SK-N-MC (cell line): ENCODE measurements around the gene APOA4.

Source experiments
- DNase-seq: peaks from one replicate; pipeline ENCODE4 v3.0.0-alpha.2; 2011; ENCODE audit warnings: low read depth, low spot score
- H3K27ac ChIP-seq: fragments of 200-600 bp; sonication (generic); 2 replicates; pipeline ENCODE4 v1.5.1; 2016; ENCODE audit warnings: mixed run types
- H3K36me3 ChIP-seq: fragments of 200-600 bp; sonication (generic); 2 replicates; pipeline ENCODE4 v1.6.1; 2017; ENCODE audit warnings: antibody characterized with exemption, low read length, mixed read lengths; ENCODE audit not compliant: insufficient read depth
- H3K4me3 ChIP-seq: fragments of 200-600 bp; sonication (generic); 2 replicates; pipeline ENCODE4 v1.5.1; 2016
- H3K9ac ChIP-seq: fragments of 200-600 bp; sonication (generic); 2 replicates; pipeline ENCODE4 v1.8.0; 2017; ENCODE audit warnings: mixed run types, mixed read lengths; ENCODE audit not compliant: insufficient read length
- H3K9me3 ChIP-seq: fragments of 200-600 bp; sonication (generic); 2 replicates; pipeline ENCODE4 v1.6.1; 2017; ENCODE audit warnings: low read depth, mild to moderate bottlenecking, antibody characterized with exemption, low read length, moderate library complexity, mixed read lengths
- EZH2 ChIP-seq: fragments of 200-600 bp; sonication (generic); IDR thresholded peaks from one replicate; pipeline ENCODE4 v1.6.1; 2017; ENCODE audit warnings: antibody characterized with exemption
- FOXP2 ChIP-seq: optimal IDR thresholded peaks from 2 replicates; pipeline ENCODE3; 2011; ENCODE audit warnings: mild to moderate bottlenecking, moderate library complexity; ENCODE audit not compliant: insufficient read depth; ENCODE audit errors: extremely low read length, control extremely low read depth
- POLR2AphosphoS5 ChIP-seq: IDR thresholded peaks from 2 replicates; pipeline ENCODE4 v1.6.1; 2012; ENCODE audit warnings: mild to moderate bottlenecking, low read depth, low read length, borderline replicate concordance

Gene APOA4

DNA sequence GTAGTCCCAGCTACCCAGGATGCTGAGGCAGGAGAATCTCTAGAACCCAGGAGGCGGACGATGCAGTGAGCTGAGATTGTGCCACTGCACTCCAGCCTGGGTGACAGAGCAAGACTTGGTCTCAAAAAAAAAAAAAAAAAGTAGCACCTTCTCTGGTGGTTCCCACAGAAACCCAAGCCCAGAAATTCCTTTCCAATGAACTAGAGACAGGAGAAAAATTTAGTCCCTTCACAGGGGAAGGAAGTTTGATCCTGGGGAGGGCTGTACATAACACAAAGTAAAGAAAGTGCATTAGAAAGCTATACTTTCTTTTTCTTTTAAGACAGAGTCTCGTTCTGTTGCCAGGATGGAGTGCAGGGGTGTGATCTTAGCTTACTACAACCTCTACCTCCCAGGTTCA lies 39.8 kb upstream of the APOA4 start:
- no peak for DNase-seq
- TF ChIP-seq POLR2AphosphoS5 (no peak), EZH2 (no peak), FOXP2 (no peak)
- H3K9ac ChIP-seq = no peak overlapping the region

GRCh38 chr11:116862185-116862584 lies 39.1 kb upstream of the APOA4 start:
- H3K36me3 ChIP-seq = peaks cover 72% of the 10 kb centered on the region
- H3K9me3 ChIP-seq = no peaks in the 10 kb centered on the region
- no peak overlapping the region for H3K4me3 ChIP-seq
- no peak overlapping the region for H3K9ac ChIP-seq
- no peak overlapping the region for H3K27ac ChIP-seq
- DNase-seq = no peak
- TF ChIP-seq POLR2AphosphoS5 (no peak), FOXP2 (no peak), EZH2 (no peak)

More for the DNA sequence above, 39.8 kb upstream of the APOA4 start:
- Histone ChIP-seq H3K36me3 (peaks cover 72% of the 10 kb centered on the region), H3K9me3 (no peaks in the 10 kb centered on the region), H3K27ac (no peak overlapping the region), H3K4me3 (no peak overlapping the region)

GRCh38 chr11:116861539-116861938 lies 38.4 kb upstream of the APOA4 start:
- no peak for DNase-seq
- Histone ChIP-seq H3K9ac (no peak overlapping the region), H3K9me3 (no peaks in the 10 kb centered on the region), H3K27ac (no peak overlapping the region), H3K36me3 (peaks cover 68% of the 10 kb centered on the region), H3K4me3 (no peak overlapping the region)
- TF ChIP-seq FOXP2 = no peak
- no peak for TF ChIP-seq POLR2AphosphoS5
- TF ChIP-seq EZH2 = no peak

GRCh38 chr11:116860303-116860702 lies 37.2 kb upstream of the APOA4 start:
- Histone ChIP-seq H3K9ac (no peak overlapping the region), H3K36me3 (peaks cover 68% of the 10 kb centered on the region)

DNA sequence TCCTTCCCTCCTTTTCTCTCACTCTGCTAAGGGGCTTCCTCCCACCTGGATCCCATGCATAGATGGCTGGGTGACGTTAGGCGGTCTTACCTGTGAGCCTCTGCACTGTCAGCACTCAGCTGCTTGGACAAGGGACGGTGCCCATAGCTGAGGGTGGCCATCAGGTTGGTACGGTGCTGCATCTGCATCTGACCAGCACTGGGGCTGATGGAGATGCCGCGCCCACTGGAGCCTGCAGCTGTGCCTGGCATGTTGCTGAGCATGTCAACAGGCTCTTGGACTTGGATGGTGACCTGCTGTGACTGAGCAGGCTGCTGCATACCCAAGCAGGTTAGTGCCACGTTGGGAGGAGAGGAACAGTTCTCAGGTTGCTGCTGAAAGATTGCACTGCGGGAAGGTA lies 36.1 kb upstream of the APOA4 start:
- no peak overlapping the region for H3K9ac ChIP-seq
- H3K36me3 ChIP-seq = peaks cover 61% of the 10 kb centered on the region
- DNase-seq = no peak
- no peak overlapping the region for H3K4me3 ChIP-seq
- H3K27ac ChIP-seq = no peak overlapping the region
- no peaks in the 10 kb centered on the region for H3K9me3 ChIP-seq
- no peak for TF ChIP-seq FOXP2
- no peak for TF ChIP-seq POLR2AphosphoS5
- TF ChIP-seq EZH2 = no peak

More at GRCh38 chr11:116860303-116860702, 37.2 kb upstream of the APOA4 start:
- no peak for DNase-seq
- no peaks in the 10 kb centered on the region for H3K9me3 ChIP-seq
- TF ChIP-seq FOXP2 = no peak
- no peak for TF ChIP-seq EZH2
- no peak for TF ChIP-seq POLR2AphosphoS5
- no peak overlapping the region for H3K4me3 ChIP-seq
- H3K27ac ChIP-seq = no peak overlapping the region

- TF ChIP-seq FOXP2 (no peak), EZH2 (no peak), POLR2AphosphoS5 (no peak)
- no peak for DNase-seq
- no peaks in the 10 kb centered on the region for H3K9me3 ChIP-seq
- H3K36me3 ChIP-seq = peaks cover 53% of the 10 kb centered on the region
- H3K9ac ChIP-seq = no peak overlapping the region
- no peak overlapping the region for H3K27ac ChIP-seq
- no peak overlapping the region for H3K4me3 ChIP-seq
Observed at GRCh38 chr11:116857936-116858335, 34.8 kb upstream of the APOA4 start.

DNA sequence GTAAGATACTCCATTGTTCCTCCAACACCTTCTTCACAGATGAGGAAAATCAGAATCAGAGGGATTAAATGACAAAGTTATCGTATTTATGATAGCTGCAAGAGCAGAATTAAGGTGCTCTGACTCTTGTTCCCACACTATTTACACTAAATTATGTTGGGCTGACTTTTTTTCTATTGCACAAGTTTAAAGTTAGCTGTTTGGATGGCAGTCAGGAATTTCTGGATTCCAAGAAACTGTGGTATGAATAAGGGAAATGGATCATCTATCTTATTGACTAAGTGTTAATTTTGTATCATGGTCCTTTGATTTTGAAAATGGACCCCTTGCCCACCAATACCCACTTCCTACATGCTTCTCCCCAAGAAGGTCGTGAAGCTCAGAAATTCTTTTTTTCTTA lies 34.2 kb upstream of the APOA4 start:
- Histone ChIP-seq H3K27ac (no peak overlapping the region), H3K36me3 (peaks cover 51% of the 10 kb centered on the region), H3K9ac (no peak overlapping the region), H3K9me3 (no peaks in the 10 kb centered on the region), H3K4me3 (no peak overlapping the region)
- no peak for TF ChIP-seq EZH2
- DNase-seq = no peak

GRCh38 chr11:116856423-116856822 lies 33.3 kb upstream of the APOA4 start:
- peaks cover 42% of the 10 kb centered on the region for H3K36me3 ChIP-seq

DNA sequence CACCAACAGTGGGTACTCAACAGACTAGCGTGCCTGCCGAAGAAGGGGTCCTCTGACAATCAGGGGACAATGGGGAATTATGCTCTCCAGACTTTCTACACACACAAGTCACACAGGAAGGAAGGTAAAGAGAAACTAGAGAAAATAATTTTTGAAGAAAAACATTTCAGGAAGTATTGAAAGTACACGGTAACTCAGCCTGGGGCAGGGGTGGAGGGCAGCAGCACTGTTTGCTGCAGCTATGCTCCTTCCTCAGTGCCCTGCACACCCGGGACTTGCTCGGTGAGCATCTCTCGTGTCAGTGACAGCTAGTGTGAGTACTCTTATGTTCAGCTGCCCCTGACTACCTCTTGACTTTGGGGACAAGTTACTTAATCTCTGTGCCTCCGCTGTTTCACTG lies 32.3 kb upstream of the APOA4 start:
- no peak for DNase-seq
- no peak for TF ChIP-seq POLR2AphosphoS5
- TF ChIP-seq EZH2 = no peak
- no peak for TF ChIP-seq FOXP2
- Histone ChIP-seq H3K9me3 (no peaks in the 10 kb centered on the region), H3K27ac (no peak overlapping the region), H3K9ac (no peak overlapping the region), H3K4me3 (no peak overlapping the region), H3K36me3 (peaks cover 32% of the 10 kb centered on the region)

More at GRCh38 chr11:116856423-116856822, 33.3 kb upstream of the APOA4 start:
- H3K4me3 ChIP-seq = no peak overlapping the region
- TF ChIP-seq POLR2AphosphoS5 (no peak), FOXP2 (no peak), EZH2 (no peak)
- DNase-seq = no peak
- H3K9me3 ChIP-seq = no peaks in the 10 kb centered on the region
- H3K9ac ChIP-seq = no peak overlapping the region
- H3K27ac ChIP-seq = no peak overlapping the region
